ENCODE data around the gene KRT74.

The KRT74 gene

DNA sequence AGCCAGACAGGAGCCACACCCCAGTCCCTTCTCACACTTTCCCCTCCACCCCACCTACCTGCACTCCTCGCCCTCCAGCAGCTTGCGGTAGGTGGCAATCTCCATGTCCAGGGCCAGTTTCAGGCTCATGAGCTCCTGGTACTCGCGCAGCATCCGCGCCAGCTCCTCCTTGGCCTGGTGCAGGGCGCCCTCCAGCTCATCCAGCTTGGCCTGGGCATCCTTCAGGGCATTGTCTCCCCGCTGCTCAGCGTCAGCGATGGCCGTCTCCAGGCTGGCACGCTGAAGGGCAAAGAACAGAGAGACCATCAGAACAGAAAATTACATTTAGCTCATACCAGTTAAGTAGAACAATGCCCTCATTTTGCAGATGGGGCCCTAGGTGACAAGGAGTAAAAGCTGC, 5.5 kb downstream of the KRT74 start:
- DNase-seq, result no peak

DNA sequence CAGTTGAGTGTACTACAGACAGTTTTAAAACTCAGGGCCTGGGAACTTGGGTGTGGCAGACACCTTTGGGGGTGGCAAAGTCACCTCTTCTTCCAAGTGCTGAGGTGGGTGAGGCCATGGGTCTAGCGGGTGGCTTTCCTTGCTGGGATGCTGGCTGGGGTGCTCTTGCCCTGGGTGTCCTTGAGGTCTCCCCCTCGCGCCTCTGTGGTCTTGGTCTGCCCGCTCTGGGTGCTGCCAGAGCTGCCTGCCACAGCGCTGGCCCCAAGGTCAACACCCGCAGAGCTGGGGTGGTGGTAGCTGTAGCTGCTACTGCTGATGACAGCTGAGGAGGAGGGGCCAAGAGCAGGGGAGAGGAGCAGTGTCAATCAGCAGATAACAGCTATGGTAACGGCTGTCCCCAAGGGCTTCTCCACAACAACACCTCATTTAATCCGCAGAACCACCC, 6.8 kb downstream of the KRT74 start:
- DNase-seq, result no peak

DNA sequence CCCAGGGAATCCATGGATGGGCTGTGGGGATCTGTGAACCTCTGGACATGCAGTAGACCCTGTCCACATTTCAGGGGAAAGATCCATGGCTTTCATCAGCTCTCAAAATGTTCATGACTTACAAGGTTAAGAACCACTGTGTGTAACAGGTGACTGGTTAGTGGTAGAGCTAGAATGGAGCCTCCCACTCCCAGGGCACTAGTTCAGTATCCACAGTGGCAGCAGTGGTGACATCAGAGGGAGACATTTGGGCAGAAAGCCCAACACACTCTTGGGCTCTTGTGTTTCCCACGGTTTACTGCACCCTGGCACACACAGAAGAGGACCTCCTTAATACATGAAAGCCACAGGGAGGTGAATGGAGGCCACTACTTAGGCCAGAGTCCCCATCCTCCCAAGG, 9.1 kb downstream of the KRT74 start:
- no peak for DNase-seq

DNA sequence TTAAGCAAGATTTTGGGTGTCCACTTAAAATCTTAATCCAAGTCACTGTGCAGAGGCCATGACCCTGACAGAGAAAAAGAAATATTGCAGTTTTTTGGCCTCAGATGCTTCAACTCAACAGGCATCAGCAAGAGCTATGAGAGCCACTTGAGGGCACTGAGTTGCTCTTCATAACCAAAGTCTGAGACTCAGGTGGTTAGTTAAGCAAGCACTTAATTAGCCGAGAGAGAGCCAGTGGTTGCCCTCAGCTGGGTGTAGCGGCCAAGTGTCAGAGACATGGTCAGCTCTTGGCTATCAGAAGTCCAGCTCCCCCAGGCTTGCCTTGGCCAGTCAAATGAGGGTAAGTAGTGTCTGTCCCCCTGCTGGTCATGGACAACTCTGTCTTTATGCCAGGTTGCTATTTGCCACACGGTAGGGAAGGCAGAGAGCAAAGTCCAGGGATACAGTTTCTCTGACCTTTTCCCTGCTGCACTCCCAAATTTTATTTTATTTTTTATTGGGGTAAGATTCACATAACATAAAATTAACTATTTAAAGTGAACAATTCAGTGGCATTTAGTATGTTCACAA, 11.7 kb downstream of the KRT74 start:
- no peak for DNase-seq

DNA sequence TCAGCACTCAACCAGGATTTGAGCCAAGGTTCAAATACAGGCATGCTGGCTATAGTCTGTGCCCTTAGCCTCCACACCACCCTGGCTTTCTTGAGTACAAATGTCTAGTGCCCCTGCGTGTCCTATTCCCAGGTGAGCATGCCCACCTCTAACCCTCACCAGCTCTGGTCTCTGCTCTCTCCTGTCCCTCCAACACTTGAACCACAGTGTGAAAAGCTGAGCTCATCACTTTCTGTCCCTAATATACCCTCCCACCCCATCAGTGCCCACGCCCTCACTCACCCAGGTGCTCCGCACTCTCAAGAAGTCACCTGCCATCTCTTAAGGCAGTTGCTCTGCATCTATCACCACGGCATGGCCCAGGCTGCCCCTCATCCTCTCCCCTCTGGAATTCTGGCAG, 13.7 kb downstream of the KRT74 start:
- DNase-seq, result no peak

DNA sequence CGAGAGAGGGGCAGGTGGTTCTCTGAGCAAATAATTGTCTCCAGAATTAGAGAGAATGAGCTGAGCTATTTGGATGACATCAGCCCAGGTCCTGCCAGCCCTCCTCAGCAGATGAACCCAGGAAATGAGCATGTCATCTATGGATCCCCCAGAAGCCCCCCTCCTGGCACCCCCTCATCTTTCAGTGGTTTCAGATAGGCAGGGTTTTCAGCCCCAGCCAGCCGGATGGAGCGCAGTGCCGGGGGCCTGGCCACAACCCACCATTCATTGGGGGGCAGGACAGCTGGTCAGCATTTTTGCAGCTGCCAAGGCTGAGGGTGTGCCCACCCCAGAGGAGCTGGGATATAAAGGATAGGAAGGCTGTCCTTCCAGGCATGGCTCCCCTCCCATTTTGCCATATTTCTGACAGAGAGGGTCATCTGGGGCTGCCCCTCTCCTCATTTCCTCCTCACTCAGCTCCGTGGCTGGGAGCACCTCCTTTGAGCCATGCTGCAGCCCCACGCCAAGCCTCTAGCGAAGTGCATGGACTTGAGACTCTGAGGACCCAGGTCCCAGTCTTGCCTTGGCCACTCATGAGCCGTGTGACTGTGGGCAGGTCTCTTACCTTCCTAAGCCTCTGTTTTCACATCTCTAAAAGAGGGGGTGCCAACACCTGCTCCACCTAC, 14.7 kb downstream of the KRT74 start:
- DNase-seq, result no peak

DNA sequence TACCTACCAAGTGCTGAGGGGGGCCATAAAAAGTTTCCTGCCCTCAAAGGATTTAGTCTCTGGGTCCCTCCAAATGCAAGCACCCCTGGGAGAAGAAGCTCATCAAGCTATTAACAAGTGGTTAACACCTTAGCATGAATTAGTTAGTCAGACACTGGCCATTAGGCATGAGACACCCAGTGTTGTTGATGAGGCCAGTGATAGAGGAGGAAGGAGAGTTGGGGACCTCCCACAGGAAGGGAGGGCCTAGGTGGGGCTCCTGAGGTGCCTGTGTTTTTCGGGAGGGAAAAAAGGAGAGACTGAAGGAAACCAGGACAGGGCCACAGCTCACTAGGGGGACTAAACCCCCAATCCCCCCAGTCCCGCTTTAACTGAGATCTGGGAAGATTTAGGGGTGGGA, 16.2 kb downstream of the KRT74 start:
- no peak for DNase-seq

DNA sequence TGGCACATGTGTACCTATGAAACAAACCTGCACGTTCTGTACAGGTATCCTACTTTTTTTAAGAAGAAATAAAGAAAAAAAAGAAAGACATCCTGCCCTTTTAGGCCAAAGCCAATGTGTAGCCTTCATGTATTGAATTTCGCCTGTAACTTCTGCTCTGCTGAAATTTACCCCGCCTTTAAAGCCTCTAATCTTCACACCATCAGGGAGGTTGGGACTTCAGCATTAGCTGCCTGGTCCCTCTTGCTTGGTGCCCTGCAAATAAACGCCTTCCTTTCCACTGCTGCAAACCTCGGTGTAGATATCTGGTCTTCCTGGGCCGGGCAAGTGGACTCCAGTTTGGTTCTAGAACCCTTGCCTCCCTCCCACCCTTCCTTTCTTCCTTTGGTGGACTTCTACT, 18.1 kb downstream of the KRT74 start:
- DNase-seq, result no peak

DNA sequence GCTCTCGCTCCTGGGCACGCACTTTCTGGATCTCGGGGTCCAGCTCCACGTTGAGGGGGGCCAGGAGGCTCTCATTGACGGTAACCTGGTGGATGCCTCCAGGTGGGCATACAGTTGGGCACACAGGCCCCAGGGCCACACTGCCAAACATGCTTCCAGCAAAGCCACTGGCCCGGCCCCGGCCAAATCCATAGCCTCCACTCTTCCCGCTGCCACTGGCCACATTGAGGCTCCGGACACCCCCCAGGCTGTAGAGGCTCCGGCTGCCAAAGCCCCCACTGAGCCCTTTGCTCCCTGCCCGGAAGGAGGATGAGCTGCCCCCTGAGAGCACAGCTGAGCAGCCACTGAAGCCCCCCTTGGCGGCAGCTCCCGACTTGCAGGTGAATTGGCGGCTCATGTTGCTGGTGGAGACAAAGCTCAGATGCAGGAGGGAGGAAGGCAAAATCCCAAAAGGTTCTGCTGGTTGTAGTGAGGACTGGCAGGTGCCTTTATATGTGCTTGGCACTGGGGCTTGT, 20.9 kb downstream of the KRT74 start, which contains the start of gene KRT71:
Gene KRT71, minus strand, starts transcription at position 465 of the 515 bp plus-strand sequence. Its CDS starts 68 bp downstream, at position 397.
- no peak for DNase-seq

DNA sequence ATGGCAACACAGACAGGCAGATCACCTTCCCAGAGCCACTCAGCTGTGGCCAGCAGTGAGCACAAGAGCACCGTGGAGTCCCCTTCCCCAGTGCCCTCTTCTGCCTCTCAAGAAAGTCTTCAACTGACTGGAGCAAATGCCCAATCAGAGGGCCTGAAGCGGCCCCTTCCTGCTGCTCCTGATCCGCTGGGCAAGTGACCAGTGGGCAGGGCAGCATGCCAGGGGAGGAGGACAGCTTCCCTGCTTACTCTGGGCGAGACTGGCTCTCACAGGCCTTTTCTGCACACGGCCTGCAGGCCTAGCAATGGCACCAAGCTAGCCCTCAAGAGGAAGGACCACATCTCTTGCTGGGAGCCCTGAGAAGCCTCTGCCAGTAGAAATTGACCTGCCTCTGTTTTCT, 21.6 kb downstream of the KRT74 start:
- no peak for DNase-seq

DNA sequence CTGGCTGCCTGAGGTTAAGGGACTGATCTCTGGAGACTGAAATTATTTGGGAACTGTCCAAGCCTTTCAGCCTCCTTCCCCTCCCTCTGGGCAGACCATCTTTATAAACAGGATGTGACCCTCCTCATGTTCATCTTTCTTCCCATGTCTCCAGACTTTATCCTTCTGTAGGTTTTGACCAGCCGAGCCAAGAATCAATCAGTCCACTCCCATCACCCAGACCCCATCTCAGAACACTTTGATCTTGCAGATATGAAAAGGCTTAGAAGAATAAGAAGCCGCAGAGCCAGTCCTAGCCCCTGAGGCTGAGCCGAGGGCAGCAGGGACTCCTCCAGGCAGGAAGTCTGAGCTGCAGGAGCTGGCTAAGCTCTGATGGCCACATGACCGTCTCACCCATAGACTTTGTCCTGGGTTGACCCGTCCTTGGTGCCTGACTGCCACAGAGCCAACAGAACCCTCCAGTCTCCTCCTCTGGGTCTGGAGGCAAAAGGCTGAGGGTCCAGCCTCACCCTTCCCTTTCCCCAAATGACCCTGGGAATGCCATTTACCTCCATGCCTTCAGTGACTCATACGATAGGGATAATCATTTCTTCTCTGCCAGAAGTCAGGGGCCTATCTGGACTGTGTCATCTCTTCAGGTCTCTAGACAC, 22.3 kb downstream of the KRT74 start:
- DNase-seq, result no peak

DNA sequence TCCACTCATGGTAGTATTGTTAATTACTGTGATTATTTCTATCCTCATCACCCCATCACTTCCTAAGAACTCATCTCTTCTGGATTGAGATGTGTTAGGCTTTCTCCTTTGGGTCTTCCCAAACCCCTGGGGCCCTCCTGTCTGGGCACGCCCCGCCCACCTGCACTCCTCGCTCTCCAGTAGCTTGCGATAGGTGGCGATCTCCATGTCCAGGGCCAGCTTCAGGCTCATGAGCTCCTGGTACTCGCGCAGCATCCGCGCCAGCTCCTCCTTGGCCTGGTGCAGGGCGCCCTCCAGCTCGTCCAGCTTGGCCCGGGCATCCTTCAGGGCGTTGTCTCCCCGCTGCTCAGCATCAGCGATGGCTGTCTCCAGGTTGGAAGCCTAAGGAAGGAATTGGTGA, 27.5 kb downstream of the KRT74 start:
- DNase-seq, result no peak

DNA sequence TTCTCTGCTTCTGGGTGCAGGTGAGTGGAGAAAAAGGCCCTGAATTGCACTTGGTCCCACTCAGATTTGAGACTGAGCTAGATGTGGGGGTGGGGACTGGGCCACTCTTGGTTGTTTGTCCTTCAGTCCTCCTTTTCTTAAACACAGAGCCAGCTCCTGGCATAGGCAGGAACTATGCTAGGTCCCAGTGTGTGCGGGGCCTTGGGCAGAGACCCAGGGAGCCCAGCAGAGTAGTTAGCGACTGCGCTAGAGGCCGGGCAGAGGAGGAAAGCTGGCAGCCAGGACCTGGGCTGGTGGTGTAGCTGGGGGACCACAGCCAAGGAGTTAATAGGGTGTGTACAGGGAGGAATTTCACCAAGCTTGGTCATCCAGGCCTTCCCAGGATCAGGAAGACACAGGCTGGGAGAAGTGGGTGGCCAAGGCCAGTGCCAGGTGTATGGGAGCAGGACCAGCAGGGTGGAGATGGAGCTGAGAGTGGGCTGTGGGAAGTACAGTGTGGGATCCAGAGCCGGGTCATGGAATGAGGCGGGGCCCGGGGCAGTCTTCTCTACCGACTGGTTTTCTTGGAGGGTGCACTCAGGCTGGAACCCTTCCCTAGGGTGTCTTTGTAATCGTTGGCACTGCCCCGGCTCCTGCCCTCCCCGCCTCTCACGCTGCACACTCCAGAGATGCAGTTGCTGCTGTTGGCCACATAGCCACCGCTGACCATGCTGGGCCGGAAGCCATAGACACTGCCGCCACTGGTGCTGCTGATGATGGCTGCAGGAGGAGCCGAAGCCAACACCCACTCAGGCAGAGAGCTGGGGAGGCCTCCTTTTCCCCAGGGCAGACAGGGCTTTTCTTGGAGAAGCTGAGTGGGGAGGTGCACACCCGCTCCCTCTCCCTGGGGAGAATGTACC, 29.4 kb downstream of the KRT74 start:
- DNase-seq, result no peak

DNA sequence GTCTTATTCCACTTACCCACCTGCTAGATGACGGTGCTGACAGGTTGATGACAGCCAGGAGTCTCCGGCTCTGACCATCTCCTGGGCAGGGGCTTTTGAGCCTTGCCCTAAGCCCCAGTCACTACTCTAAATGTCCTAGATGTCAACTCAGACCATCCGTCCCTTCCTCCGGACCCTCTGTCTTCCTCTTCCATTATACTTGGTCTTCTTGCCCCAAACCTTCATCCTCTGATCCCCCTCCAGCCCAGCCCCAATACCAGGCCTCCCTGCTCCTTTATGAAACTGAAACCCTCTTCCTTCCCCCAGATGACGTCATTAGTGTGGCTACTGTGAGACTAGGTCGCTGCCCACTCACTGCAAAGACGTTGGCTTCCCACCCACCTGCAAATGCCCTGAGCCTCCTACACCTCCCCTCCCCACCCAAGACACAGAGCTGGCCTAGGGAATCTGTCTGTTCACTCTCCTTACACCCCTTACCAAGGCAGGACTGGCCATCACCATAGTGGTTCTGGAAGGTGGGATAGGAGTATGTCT, 30.8 kb downstream of the KRT74 start:
- DNase-seq, result no peak

DNA sequence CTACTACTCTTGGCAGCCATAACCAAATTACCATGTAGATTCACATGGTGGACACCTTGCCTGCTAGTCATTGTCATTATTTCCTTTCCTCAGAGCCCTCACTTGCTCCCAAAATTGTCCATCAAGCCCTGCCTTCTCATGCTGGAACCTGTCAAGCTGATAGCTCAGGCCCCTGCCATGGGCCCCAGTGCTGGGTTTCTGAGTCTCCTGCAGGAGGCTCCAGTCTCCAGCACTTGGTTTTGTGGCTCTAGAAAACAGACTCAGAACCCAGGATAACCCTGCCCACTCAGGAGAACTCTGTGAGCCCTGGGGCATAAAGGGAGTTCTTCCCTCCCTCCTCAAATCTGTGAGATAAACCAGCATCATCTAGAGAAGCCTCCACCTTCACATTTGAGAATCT, 31.5 kb downstream of the KRT74 start:
- no peak for DNase-seq

DNA sequence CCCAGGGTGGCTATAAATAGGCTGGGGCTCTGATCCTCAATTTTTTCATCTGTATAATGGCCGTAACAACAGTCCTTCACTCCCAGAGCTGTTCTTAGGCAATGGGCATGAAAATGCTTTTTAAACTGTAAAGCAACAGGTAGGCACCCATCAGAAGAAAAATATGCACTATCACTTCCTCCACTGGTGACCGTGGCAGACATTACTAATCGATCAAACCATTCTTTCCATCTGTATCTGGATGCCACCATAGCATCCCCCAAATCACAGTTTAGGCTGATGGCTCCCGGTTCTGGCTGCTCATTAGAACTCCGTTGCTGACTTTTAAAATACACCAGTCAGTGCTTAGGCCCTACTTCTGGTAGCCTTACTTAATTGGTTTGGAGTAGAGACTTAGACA, 31.9 kb downstream of the KRT74 start:
- DNase-seq, result no peak

DNA sequence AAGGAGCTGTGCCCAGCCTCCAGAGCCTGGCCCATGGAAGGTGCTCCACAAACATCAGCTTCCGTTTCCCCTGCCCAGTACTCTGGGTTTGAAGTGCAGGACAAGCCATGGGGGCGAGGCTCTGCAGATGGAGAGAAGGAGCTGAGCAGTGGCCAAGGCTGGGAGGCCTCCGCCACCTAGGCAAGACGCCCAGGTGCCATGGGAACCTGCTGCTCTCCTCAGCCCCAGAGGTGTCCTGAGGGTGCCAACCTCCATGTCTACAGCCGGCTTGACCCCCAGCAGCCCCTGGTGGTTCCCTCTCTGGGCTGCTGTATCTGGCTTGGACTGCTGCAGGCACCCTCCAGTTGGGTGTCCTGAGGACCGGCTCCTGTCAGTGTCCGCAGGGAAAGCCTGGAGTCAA, 33.1 kb downstream of the KRT74 start:
- DNase-seq, result no peak

DNA sequence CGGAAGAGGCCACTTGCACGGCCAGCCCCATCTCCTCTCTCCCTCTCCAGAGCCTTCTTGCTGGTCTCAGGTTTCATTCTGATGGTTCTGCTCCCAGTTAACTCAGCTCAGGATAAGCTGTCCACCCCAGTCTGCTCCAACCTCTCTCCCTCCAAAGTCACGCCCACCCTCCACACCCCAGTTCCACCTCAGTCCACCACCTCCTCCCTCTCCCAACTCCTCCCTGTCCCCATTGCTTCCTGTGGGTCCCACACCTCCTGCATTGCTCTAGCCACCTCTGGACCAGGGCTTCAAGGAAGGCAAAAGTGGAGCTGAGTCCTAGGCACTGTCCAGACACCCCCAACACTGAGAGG, 33.8 kb downstream of the KRT74 start:
- no peak for DNase-seq

DNA sequence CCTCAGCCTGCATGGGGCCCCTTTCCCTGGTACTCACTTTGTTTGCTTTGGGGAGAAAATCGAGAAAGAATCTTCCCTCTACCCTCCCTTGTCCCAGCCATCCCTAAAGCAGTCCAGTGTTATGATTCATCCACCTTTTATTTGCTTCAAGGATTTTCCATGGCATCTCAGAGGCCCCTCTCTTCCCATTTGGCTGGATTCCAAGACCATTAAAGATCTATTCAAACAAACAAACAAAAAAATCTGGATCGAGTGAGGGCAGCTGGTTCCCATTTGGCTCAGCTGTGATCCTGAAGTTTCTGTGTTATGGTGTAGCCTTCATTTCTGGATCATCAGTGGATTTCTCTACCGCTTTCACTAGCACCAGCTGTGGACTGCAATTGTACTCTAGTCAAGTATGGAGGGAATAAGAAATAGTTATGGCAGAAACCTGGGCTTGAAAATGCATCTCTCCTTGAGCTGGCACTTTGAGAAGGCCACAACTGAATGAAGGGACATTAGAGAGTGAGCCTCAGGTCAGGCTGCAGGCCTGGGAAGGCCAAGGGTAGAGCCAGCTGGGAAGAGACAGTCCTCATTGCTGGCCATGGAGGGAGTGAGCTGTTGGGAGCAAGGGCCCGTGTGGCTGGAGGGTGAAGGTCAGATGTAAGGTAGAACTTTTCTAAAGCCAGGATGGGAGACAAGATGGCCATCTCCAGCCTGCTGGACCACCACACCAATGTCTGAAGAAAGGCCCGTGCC, 34.4 kb downstream of the KRT74 start:
- no peak for DNase-seq

DNA sequence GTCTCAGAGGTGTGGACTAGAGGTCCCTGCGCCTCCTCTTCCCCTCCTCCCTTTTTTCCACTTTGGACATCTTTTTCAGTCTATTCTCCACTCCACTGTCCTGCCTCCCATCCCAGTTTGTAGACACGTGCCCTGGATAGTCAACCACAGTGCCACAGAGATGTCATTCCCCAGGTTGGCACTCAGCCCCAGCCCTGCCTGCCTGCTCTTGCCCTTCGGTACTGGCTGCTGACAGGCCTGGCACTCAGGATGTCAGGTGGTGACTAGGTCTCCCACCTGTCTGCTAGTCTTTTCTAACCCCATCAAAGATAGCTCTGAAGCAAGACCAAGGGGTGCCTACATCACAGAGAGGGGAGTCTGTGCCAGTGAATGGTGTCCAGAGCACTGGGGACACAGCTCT, 36.5 kb downstream of the KRT74 start:
- DNase-seq, result no peak

DNA sequence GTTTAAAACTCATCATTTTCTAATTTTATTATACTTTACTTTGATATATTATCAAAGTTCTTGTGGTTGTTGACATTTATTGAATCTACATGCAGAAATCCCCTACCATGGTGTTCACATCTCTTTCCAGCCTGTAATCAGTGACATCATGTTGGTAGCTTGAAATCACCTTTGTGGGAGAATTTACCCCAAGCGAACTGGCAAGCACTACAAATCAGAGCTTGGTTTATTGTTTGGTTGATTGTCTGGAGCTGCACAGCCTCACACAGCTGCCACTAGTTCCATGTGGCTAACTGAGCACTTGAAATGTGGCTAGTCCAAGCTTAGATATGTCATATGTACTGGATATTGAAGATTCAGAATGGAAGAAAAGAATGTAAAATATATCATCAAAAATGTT, 38.1 kb downstream of the KRT74 start:
- DNase-seq, result no peak

DNA sequence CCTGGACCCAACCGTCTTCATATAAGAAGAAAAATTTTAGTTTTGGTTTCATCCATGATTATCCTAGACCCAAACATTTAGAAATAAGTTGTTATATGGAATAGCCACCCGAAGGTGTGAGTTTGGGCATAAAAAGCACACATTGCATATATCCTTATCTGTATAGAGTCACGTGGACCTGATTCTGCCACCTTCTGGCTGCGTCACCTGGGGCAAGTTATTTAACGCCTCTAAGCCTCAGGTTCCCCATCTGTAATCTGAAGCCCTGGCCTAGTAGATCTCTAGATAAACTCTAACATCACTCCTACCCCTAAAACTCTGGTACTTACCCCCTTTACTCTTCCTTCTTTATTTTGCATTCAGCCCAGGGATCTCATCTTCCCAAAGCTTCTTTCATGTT, 39.2 kb downstream of the KRT74 start:
- DNase-seq, result no peak

All from T1000 (cell line).